IPS-18c (cell line): Measurements from ENCODE around the gene CCDC85B.
A peak's percentile ranks its signal among the peaks of the same experiment; 100 is the strongest.

Source experiments
- H3K4me3 ChIP-seq: 2 replicates; pipeline ENCODE4 v1.7.0; 2013; ENCODE audit warnings: low read depth, mild to moderate bottlenecking, low read length, moderate library complexity; ENCODE audit not compliant: insufficient read depth
- H3K9me3 ChIP-seq: one replicate; pipeline ENCODE4 v1.6.1; 2013; ENCODE audit warnings: mild to moderate bottlenecking, low read length, moderate library complexity; ENCODE audit not compliant: control insufficient read depth, insufficient read depth

CCDC85B gene

GRCh38 chr11:65915101-65915820, 24.8 kb downstream of the CCDC85B start:
- Histone ChIP-seq H3K9me3 (peaks cover 2% of the 10 kb centered on the region), H3K4me3 (no peak overlapping the region)

GRCh38 chr11:65915821-65916251, 25.4 kb downstream of the CCDC85B start:
- Histone ChIP-seq H3K4me3 (no peak overlapping the region), H3K9me3 (peaks cover 2% of the 10 kb centered on the region)

- H3K9me3 ChIP-seq, result peaks cover 2% of the 10 kb centered on the region
- H3K4me3 ChIP-seq, result no peak overlapping the region
These were observed 25.9 kb downstream of the CCDC85B start for GRCh38 chr11:65916391-65916790.

- no peak overlapping the region for H3K4me3 ChIP-seq
- H3K9me3 ChIP-seq, result peaks cover 2% of the 10 kb centered on the region
These were observed 26.6 kb downstream of the CCDC85B start for GRCh38 chr11:65917077-65917433.

- Histone ChIP-seq H3K4me3 (peak overlapping the region; percentile 94), H3K9me3 (no peaks in the 10 kb centered on the region)
These were observed 27.1 kb downstream of the CCDC85B start for GRCh38 chr11:65917434-65918210.

GRCh38 chr11:65918211-65919140, 28.0 kb downstream of the CCDC85B start, which contains the start of gene C11orf68:
Gene C11orf68 (minus strand): TSS chr11:65919062. CDS start chr11:65919031, 31 bp downstream.
- no peaks in the 10 kb centered on the region for H3K9me3 ChIP-seq

GRCh38 chr11:65919141-65919572, 28.7 kb downstream of the CCDC85B start, which contains the start of gene DRAP1:
Gene DRAP1 (plus strand): TSS chr11:65919426. CDS start chr11:65919502, 76 bp downstream.
- Histone ChIP-seq H3K9me3 (no peaks in the 10 kb centered on the region), H3K4me3 (peak within 1 kb of the TSS; percentile 94)

More at GRCh38 chr11:65918211-65919140, 28.0 kb downstream of the CCDC85B start, which contains the start of gene C11orf68:
- peak within 1 kb of the TSS; percentile 94 for H3K4me3 ChIP-seq

- Histone ChIP-seq H3K9me3 (no peaks in the 10 kb centered on the region), H3K4me3 (peak overlapping the region; percentile 84)
These were observed 29.3 kb downstream of the CCDC85B start for GRCh38 chr11:65919573-65920371.

- Histone ChIP-seq H3K9me3 (no peaks in the 10 kb centered on the region), H3K4me3 (peak overlapping the region; percentile 84; the same call in 1 of the 2 replicates)
These were observed 29.9 kb downstream of the CCDC85B start for GRCh38 chr11:65920372-65920802.

GRCh38 chr11:65921033-65921555, 30.6 kb downstream of the CCDC85B start:
- peak overlapping the region; percentile 6; the same call in 1 of the 2 replicates for H3K4me3 ChIP-seq

GRCh38 chr11:65921876-65922275, 31.4 kb downstream of the CCDC85B start:
- no peak overlapping the region for H3K4me3 ChIP-seq
- no peaks in the 10 kb centered on the region for H3K9me3 ChIP-seq

More at GRCh38 chr11:65921033-65921555, 30.6 kb downstream of the CCDC85B start:
- H3K9me3 ChIP-seq, result no peaks in the 10 kb centered on the region

- no peaks in the 10 kb centered on the region for H3K9me3 ChIP-seq
- no peak overlapping the region for H3K4me3 ChIP-seq
These were observed 32.1 kb downstream of the CCDC85B start for GRCh38 chr11:65922565-65922964.

- Histone ChIP-seq H3K4me3 (no peak overlapping the region), H3K9me3 (no peaks in the 10 kb centered on the region)
These were observed 34.9 kb downstream of the CCDC85B start for GRCh38 chr11:65925397-65925796.

GRCh38 chr11:65927904-65928397, 37.5 kb downstream of the CCDC85B start:
- H3K4me3 ChIP-seq, result no peak overlapping the region
- H3K9me3 ChIP-seq, result no peaks in the 10 kb centered on the region

GRCh38 chr11:65928667-65929066, 38.2 kb downstream of the CCDC85B start:
- no peaks in the 10 kb centered on the region for H3K9me3 ChIP-seq
- no peak overlapping the region for H3K4me3 ChIP-seq
